ENCODE measurements around the gene GNB1. TPM values are rescaled to one million over a fixed set of nuclear protein-coding genes. Genes with fewer than 3 reads are reported as not detected.

Gene GNB1
- total and polyA plus RNA-seq, 8 donors = 49.6 to 195 (median 125) TPM

DNA sequence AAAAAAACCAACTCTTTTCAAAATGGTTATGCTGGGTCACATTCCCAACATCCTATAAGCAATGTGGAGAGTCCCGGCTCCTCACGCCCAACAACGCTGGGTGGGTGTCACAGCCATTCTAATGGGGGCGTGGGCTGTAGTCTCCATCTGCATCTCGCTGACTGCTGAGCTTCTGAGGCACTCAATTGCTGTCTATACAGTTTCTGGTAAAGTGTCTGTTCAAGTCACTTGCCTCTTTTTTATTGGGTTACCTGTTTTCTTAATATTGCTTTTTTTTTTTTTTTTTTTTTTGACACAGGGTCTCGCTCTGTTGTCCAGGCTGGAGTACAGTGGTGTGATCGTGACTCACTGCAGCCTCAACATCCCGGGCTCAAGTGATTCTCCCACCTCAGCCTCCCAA lies 54.8 kb downstream of the GNB1 start:
- Histone ChIP-seq H3K4me1 (peaks cover 20 to 52% (median 34%) of the 10 kb centered on the region in 4 donors), H3K4me3 (no peak overlapping the region), H3K27ac (no peak overlapping the region), H3K36me3 (peaks cover 7 to 60% (median 44%) of the 10 kb centered on the region in 4 donors), H3K27me3 (no peaks in the 10 kb centered on the region), H3K9me3 (no peaks in the 10 kb centered on the region)
- no peak for TF ChIP-seq EP300 (IDR thresholded peaks at IDR 0.05)
- TF ChIP-seq POLR2AphosphoS5 (IDR thresholded peaks at IDR 0.05) = no peak
- TF ChIP-seq POLR2A (IDR thresholded peaks at IDR 0.05) = no peak
- TF ChIP-seq, protein P1, sequence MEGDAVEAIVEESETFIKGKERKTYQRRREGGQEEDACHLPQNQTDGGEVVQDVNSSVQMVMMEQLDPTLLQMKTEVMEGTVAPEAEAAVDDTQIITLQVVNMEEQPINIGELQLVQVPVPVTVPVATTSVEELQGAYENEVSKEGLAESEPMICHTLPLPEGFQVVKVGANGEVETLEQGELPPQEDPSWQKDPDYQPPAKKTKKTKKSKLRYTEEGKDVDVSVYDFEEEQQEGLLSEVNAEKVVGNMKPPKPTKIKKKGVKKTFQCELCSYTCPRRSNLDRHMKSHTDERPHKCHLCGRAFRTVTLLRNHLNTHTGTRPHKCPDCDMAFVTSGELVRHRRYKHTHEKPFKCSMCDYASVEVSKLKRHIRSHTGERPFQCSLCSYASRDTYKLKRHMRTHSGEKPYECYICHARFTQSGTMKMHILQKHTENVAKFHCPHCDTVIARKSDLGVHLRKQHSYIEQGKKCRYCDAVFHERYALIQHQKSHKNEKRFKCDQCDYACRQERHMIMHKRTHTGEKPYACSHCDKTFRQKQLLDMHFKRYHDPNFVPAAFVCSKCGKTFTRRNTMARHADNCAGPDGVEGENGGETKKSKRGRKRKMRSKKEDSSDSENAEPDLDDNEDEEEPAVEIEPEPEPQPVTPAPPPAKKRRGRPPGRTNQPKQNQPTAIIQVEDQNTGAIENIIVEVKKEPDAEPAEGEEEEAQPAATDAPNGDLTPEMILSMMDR (IDR thresholded peaks at IDR 0.05) = no peak
- no peak for DNase-seq
- 95 to 99% (median 98%) methylated on average over 7 to 8 of the region's 8 CpGs for WGBS, 5 donors
- intact Hi-C loops (cut with DNase I; ENCODE audit: low total_unique reads) = no loop called here

DNA sequence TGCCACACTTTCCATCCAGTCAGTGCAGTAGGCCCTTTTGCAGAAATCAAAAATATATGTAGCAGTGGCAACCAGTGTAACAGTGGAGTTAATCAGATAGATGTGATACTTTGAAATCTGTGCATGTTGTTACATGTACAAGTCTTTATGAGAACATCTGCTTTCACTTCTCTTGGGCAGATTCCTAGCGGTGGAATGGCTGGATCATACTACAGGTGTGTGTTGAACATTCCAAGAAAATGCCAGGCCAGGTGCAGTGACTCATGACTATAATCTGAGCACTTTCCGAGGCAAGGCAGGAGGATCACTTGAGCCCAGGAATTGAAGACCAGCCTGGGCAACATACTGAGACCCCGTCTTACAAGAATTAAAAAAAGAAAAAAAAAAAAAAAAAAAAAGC lies 55.3 kb downstream of the GNB1 start:
- 74 to 90% (median 84%) methylated on average over 3 of the region's 3 CpGs for WGBS, 5 donors
- Histone ChIP-seq H3K27me3 (no peaks in the 10 kb centered on the region), H3K4me1 (peaks cover 15 to 46% (median 29%) of the 10 kb centered on the region in 4 donors), H3K9me3 (no peaks in the 10 kb centered on the region), H3K4me3 (no peak overlapping the region), H3K36me3 (peaks cover 7 to 66% (median 50%) of the 10 kb centered on the region in 4 donors), H3K27ac (no peak overlapping the region)
- no peak for TF ChIP-seq POLR2A (IDR thresholded peaks at IDR 0.05)
- no peak for TF ChIP-seq EP300 (IDR thresholded peaks at IDR 0.05)
- no peak for TF ChIP-seq POLR2AphosphoS5 (IDR thresholded peaks at IDR 0.05)
- TF ChIP-seq, protein P1 (IDR thresholded peaks at IDR 0.05) = no peak
- no peak for DNase-seq
- intact Hi-C loops (cut with DNase I; ENCODE audit: low total_unique reads) = no loop called here

DNA sequence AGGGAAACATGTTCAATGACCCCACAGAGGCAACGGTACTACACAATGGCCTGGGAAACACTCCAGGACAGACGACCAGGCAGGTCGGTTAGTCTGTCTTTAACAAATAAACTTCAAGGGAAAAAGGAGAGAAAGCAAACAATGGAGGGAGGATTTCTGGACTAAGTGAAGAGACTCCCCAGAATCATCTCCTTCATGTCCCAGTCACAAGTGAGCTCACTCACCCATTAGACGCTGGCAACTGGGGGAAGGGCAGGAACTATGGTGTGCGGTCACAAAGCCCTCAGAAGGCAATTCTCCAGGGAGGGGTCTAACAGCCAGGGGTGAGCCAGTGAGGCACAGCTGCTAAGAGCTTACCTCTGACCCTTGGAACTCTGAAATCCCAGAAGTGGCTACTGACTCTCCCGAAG lies 57.0 kb downstream of the GNB1 start:
- intact Hi-C loops (cut with DNase I; ENCODE audit: low total_unique reads) = no loop called here
- Histone ChIP-seq H3K9me3 (no peaks in the 10 kb centered on the region), H3K4me3 (no peak overlapping the region), H3K36me3 (peaks cover 12 to 78% (median 58%) of the 10 kb centered on the region in 4 donors), H3K27ac (no peak overlapping the region), H3K4me1 (peaks cover 11 to 38% (median 19%) of the 10 kb centered on the region in 4 donors), H3K27me3 (no peaks in the 10 kb centered on the region)
- no peak for DNase-seq
- TF ChIP-seq EP300 (IDR thresholded peaks at IDR 0.05) (no peak), POLR2A (IDR thresholded peaks at IDR 0.05) (no peak), POLR2AphosphoS5 (IDR thresholded peaks at IDR 0.05) (no peak)
- TF ChIP-seq, protein P1 (IDR thresholded peaks at IDR 0.05) = no peak
- 41 to 53% (median 47%) methylated on average over 6 of the region's 6 CpGs for WGBS, 5 donors

DNA sequence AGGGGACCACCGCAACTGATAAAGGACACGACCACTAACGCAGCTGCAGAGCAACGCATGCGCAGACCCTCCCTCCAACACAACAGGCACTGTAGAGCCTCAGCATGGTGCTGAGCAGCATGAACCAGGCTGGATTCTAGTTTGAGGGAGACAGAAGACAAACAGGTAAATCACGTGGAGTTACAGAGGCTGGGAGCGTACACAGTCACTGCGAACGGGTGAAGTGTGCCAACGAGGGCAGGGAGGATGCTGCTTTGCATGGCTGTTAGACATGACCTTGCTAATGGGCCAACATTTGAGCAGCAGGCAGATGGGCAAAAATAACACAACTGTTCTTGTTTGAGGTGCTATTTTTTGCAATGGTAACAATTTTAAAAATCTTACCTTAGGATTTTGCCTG lies 57.4 kb downstream of the GNB1 start:
- Histone ChIP-seq H3K27me3 (no peaks in the 10 kb centered on the region), H3K9me3 (no peaks in the 10 kb centered on the region), H3K4me3 (no peak overlapping the region), H3K27ac (no peak overlapping the region), H3K36me3 (peaks cover 12 to 78% (median 58%) of the 10 kb centered on the region in 4 donors), H3K4me1 (peaks cover 11 to 43% (median 22%) of the 10 kb centered on the region in 4 donors)
- 61 to 75% (median 66%) methylated on average over 10 of the region's 10 CpGs for WGBS, 5 donors
- peak in 1 of 2 donors; percentile 18 for DNase-seq
- TF ChIP-seq, protein P1 (IDR thresholded peaks at IDR 0.05) = no peak
- TF ChIP-seq POLR2AphosphoS5 (IDR thresholded peaks at IDR 0.05) (no peak), POLR2A (IDR thresholded peaks at IDR 0.05) (no peak), EP300 (IDR thresholded peaks at IDR 0.05) (no peak)
- intact Hi-C loops (cut with DNase I; ENCODE audit: low total_unique reads) = no loop called here
